Right ventricle myocardium inferior (tissue), 1 donor: ENCODE results near the gene GCA. TPM values are rescaled to one million over a fixed set of nuclear protein-coding genes. Genes with fewer than 3 reads are reported as not detected.

Source experiments
- ATAC-seq: fragments of 200-7000 bp; cut with Tn5 transposase; one replicate; pipeline ENCODE4 v1.9.1; 2020; ENCODE audit warnings: mild to moderate bottlenecking, moderate library complexity
- DNase-seq: peaks from one replicate; pipeline ENCODE4 v3.0.0; 2021; ENCODE audit errors: missing footprints
- intact Hi-C: fragments of 100-400 bp; cut with DNase I; formaldehyde crosslinking; loops from one replicate; pipeline ENCODE4 v1.11.0; 2022
- total RNA-seq: library from RNA; stranded (reverse); fragmentation: NEBNext Ultra II Directional; extraction: Animal tissue kit (Norgen Biotek cat#: 25700); gene quantifications from one replicate; pipeline ENCODE4 v1.2.1, GENCODE V29; 2021
- donor health status: DM: no; HTN: yes; CAD: no; lungs with severe emphysema.

The GCA gene
- total RNA-seq, 1 donor from 2014 or later, result 11.2 TPM

DNA sequence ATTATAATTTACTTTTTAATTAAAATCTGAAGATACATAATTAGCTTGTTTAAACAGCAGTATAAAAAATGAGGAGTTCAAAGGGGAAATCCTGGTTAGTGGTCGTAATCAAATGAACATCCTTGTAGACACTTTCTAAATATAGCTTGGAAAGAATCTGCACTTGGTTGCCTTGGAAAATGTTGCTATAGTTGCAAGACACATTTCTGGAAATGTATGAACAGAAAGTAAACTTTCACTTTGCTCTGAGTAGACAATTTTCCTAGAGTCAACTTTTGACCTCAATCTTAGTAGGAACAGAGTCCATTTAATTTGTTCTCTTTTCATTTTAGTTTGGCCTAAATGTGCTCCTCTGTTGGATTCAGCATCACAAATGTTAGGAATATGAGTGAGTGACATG is 38.3 kb downstream of the GCA start:
- DNase-seq, result no peak
- intact Hi-C loops, result no loop called here
- no peak for ATAC-seq

DNA sequence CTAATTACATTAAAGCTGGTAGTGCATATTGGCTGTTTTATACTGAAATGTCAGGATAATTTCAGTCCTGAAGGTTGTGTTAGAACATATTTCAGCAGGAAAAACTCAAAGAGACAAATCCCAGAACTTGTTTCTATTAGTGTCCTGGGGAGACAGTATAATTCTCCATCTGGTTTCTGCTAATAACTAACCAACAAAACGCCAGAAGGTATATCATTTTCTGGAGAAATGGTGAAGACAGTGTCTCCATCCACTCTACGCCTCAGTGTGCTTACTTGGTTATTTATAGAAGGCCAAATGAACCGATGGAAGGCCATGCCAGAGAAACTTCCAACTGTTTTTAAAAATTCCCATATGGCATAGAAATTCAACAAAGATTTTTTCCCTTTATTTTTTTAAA is 41.6 kb downstream of the GCA start:
- DNase-seq (no peak), ATAC-seq (no peak)
- intact Hi-C loops, result no loop called here

GRCh38 chr2:162390801-162391200 is 46.9 kb downstream of the GCA start:
- ATAC-seq (no peak), DNase-seq (no peak)
- intact Hi-C loops, result no loop called here

GRCh38 chr2:162400336-162400735 is 56.4 kb downstream of the GCA start:
- ATAC-seq, result no peak
- no peak for DNase-seq
- intact Hi-C loops, result no loop called here

GRCh38 chr2:162401871-162402270 is 57.9 kb downstream of the GCA start:
- DNase-seq, result no peak
- no peak for ATAC-seq

GRCh38 chr2:162403884-162404283 is 60.0 kb downstream of the GCA start:
- DNase-seq, result no peak
- intact Hi-C loops, result no loop called here
- no peak for ATAC-seq

More at GRCh38 chr2:162401871-162402270, 57.9 kb downstream of the GCA start:
- intact Hi-C loops, result no loop called here

Other genes with a start within 250 kb of the GCA start
- gene GCG, start 191.9 kb upstream of the GCA start, total RNA-seq, result not detected
- 0.62 TPM for gene FAP, start 100.7 kb upstream of the GCA start, total RNA-seq
- gene IFIH1, start 25.4 kb upstream of the GCA start, total RNA-seq, result 6.0 TPM